SK-N-MC (cell line): Measurements from ENCODE around the gene MAD2L1.
"Not testable (repeated sequence)": the region's sequence is repeated elsewhere in the genome, so short reads cannot be mapped to it uniquely, and the experiment has no call there.

Source experiments
- DNase-seq: peaks from one replicate; pipeline ENCODE4 v3.0.0-alpha.2; 2011; ENCODE audit warnings: low read depth, low spot score
- H3K27ac ChIP-seq: fragments of 200-600 bp; sonication (generic); 2 replicates; pipeline ENCODE4 v1.5.1; 2016; ENCODE audit warnings: mixed run types
- H3K36me3 ChIP-seq: fragments of 200-600 bp; sonication (generic); 2 replicates; pipeline ENCODE4 v1.6.1; 2017; ENCODE audit warnings: antibody characterized with exemption, low read length, mixed read lengths; ENCODE audit not compliant: insufficient read depth
- H3K4me3 ChIP-seq: fragments of 200-600 bp; sonication (generic); 2 replicates; pipeline ENCODE4 v1.5.1; 2016
- H3K9ac ChIP-seq: fragments of 200-600 bp; sonication (generic); 2 replicates; pipeline ENCODE4 v1.8.0; 2017; ENCODE audit warnings: mixed run types, mixed read lengths; ENCODE audit not compliant: insufficient read length
- H3K9me3 ChIP-seq: fragments of 200-600 bp; sonication (generic); 2 replicates; pipeline ENCODE4 v1.6.1; 2017; ENCODE audit warnings: low read depth, mild to moderate bottlenecking, antibody characterized with exemption, low read length, moderate library complexity, mixed read lengths
- EZH2 ChIP-seq: fragments of 200-600 bp; sonication (generic); IDR thresholded peaks from one replicate; pipeline ENCODE4 v1.6.1; 2017; ENCODE audit warnings: antibody characterized with exemption
- FOXP2 ChIP-seq: optimal IDR thresholded peaks from 2 replicates; pipeline ENCODE3; 2011; ENCODE audit warnings: mild to moderate bottlenecking, moderate library complexity; ENCODE audit not compliant: insufficient read depth; ENCODE audit errors: extremely low read length, control extremely low read depth
- POLR2AphosphoS5 ChIP-seq: IDR thresholded peaks from 2 replicates; pipeline ENCODE4 v1.6.1; 2012; ENCODE audit warnings: mild to moderate bottlenecking, low read depth, low read length, borderline replicate concordance

Gene MAD2L1

GRCh38 chr4:120070196-120070595, 3.5 kb upstream of the MAD2L1 start:
- no peaks in the 10 kb centered on the region for H3K9me3 ChIP-seq
- H3K4me3 ChIP-seq, result no peak overlapping the region
- no peak overlapping the region for H3K9ac ChIP-seq
- no peak for DNase-seq
- TF ChIP-seq POLR2AphosphoS5, result no peak
- TF ChIP-seq EZH2, result no peak
- no peak for TF ChIP-seq FOXP2
- no peak overlapping the region for H3K27ac ChIP-seq
- H3K36me3 ChIP-seq, result peaks cover 4% of the 10 kb centered on the region; the same call in 1 of the 2 replicates

- H3K4me3 ChIP-seq, result peak overlapping the region; percentile 92
- peak overlapping the region; percentile 97 for H3K9ac ChIP-seq
- H3K27ac ChIP-seq, result peak overlapping the region; percentile 90
- no peaks in the 10 kb centered on the region for H3K9me3 ChIP-seq
- TF ChIP-seq FOXP2 (no peak), EZH2 (no peak), POLR2AphosphoS5 (no peak)
- peaks cover 43% of the 10 kb centered on the region for H3K36me3 ChIP-seq
- no peak for DNase-seq
Observed at GRCh38 chr4:120065974-120066516, 603 bp downstream of the MAD2L1 start.

GRCh38 chr4:120064887-120065286, 1.8 kb downstream of the MAD2L1 start:
- H3K9ac ChIP-seq, result peak overlapping the region; percentile 97

GRCh38 chr4:120063711-120064110, 2.9 kb downstream of the MAD2L1 start:
- H3K4me3 ChIP-seq, result peak overlapping the region; percentile 92; the same call in 1 of the 2 replicates
- not testable (repeated sequence) for H3K27ac ChIP-seq, DNase-seq, H3K9me3 ChIP-seq
- H3K9ac ChIP-seq, result peak overlapping the region; percentile 33
- peaks cover 67% of the 10 kb centered on the region for H3K36me3 ChIP-seq

More at GRCh38 chr4:120064887-120065286, 1.8 kb downstream of the MAD2L1 start:
- Histone ChIP-seq H3K36me3 (peaks cover 55% of the 10 kb centered on the region), H3K4me3 (peak overlapping the region; percentile 92), H3K27ac (no peak overlapping the region), H3K9me3 (no peaks in the 10 kb centered on the region)
- no peak for TF ChIP-seq POLR2AphosphoS5
- TF ChIP-seq FOXP2, result no peak
- no peak for TF ChIP-seq EZH2
- DNase-seq, result no peak

GRCh38 chr4:120062663-120063195, 3.9 kb downstream of the MAD2L1 start:
- no peak for DNase-seq
- Histone ChIP-seq H3K9me3 (no peaks in the 10 kb centered on the region), H3K36me3 (peaks cover 73% of the 10 kb centered on the region), H3K9ac (peak overlapping the region; percentile 2), H3K27ac (no peak overlapping the region), H3K4me3 (no peak overlapping the region)
- TF ChIP-seq EZH2 (no peak), POLR2AphosphoS5 (no peak)

- Histone ChIP-seq H3K27ac (0 out of 2 replicates have a peak overlapping the region, but pooled peaks have one; percentile 26), H3K36me3 (peaks cover 68% of the 10 kb centered on the region), H3K9me3 (no peaks in the 10 kb centered on the region), H3K9ac (no peak overlapping the region), H3K4me3 (no peak overlapping the region)
- DNase-seq, result no peak
- TF ChIP-seq FOXP2 (no peak), POLR2AphosphoS5 (no peak), EZH2 (no peak)
Observed at GRCh38 chr4:120059036-120059435, 7.6 kb downstream of the MAD2L1 start.

- no peak for DNase-seq
- TF ChIP-seq FOXP2 (no peak), POLR2AphosphoS5 (no peak; the same call in 1 of the 2 replicates), EZH2 (no peak)
- no peak overlapping the region for H3K9ac ChIP-seq
- no peak overlapping the region for H3K27ac ChIP-seq
- no peak overlapping the region for H3K4me3 ChIP-seq
- H3K36me3 ChIP-seq, result peaks cover 52% of the 10 kb centered on the region
- H3K9me3 ChIP-seq, result no peaks in the 10 kb centered on the region
Observed at GRCh38 chr4:120057416-120057815, 9.2 kb downstream of the MAD2L1 start.

- H3K36me3 ChIP-seq, result peaks cover 42% of the 10 kb centered on the region
- H3K27ac ChIP-seq, result no peak overlapping the region
Observed at GRCh38 chr4:120056246-120056645, 10.4 kb downstream of the MAD2L1 start.

GRCh38 chr4:120055795-120056194, 10.9 kb downstream of the MAD2L1 start:
- Histone ChIP-seq H3K27ac (no peak overlapping the region), H3K4me3 (no peak overlapping the region), H3K36me3 (peaks cover 38% of the 10 kb centered on the region), H3K9me3 (no peaks in the 10 kb centered on the region), H3K9ac (no peak overlapping the region)
- DNase-seq, result no peak
- TF ChIP-seq POLR2AphosphoS5 (no peak), FOXP2 (no peak), EZH2 (no peak)

More at GRCh38 chr4:120056246-120056645, 10.4 kb downstream of the MAD2L1 start:
- no peak for TF ChIP-seq POLR2AphosphoS5
- no peak for TF ChIP-seq FOXP2
- no peak for TF ChIP-seq EZH2
- no peak for DNase-seq
- Histone ChIP-seq H3K4me3 (no peak overlapping the region), H3K9ac (no peak overlapping the region), H3K9me3 (no peaks in the 10 kb centered on the region)
